Stimulated activated CD4-positive, alpha-beta T cell treated with anti-CD3 and anti-CD28 coated beads, Interleukin-1b, Interleukin-23, amount 100 ng/mL, for 24 hours (primary cell): ENCODE measurements around the gene HNRNPK.

Experiments
- DNase-seq, 4 experiments: peaks; one replicate each; pipeline ENCODE4 v3.0.0-alpha.2; 2020; ENCODE audit warnings: low read depth in 4 of 4, low spot score in 1 of 4

Gene HNRNPK

DNA sequence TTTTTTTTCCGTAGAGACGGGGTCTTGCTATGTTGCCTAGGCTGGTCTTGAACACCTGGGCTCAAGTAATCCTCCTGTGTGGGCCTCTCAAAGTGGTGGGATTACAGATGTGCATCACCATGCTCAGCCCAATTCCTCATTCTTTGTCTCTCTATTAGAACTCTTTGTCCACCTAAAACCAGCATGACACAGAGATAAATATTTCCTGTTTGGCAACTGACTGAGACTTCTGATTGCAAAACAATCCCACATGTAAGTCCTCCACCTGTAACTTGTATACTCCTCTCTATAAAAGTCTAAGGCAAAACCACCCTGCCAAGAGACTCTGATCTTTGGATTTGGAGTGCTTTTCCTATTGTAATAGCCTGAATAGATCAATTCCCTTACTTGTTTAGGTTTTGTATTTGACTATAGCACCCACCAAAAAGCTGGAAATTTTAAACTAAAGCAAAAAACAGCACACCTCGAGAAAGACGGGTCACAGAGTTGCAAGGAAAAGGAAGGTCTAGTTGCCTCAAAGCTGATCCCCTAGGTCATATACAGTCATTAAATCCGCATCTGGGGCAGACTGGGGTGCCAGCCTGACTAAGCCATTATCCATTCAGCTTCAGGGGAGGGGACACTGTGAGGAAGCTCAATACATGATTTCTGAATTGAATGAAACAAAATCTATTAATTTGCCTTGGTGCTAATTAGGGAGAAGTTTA, 45.3 kb downstream of the HNRNPK start:
- no peak for DNase-seq

DNA sequence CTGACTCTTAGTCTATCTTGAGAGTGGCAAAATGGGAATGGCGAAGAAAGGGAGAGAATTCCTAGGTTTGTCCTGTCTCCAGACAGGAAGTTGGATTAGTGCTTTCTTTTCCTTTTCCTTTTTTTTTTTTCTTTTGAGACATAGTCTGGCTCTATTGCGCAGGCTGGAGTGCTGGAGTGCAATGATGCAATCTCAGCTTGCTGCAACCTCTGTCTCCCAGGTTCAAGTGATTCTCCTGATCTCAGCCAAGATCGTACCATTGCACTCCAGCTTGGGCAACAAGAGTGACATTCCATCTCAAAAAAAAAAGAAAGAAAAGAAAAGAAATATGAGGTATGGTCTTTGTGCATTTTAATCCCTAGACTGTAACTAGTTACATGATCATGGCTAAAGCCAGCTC, 46.2 kb downstream of the HNRNPK start:
- DNase-seq, result no peak

- no peak for DNase-seq
Measured at GRCh38 chr9:83932851-83933250, 47.2 kb downstream of the HNRNPK start.

GRCh38 chr9:83932011-83932410, 48.0 kb downstream of the HNRNPK start:
- DNase-seq, result no peak

- DNase-seq, result no peak
Measured at GRCh38 chr9:83930881-83931280, 49.1 kb downstream of the HNRNPK start.

DNA sequence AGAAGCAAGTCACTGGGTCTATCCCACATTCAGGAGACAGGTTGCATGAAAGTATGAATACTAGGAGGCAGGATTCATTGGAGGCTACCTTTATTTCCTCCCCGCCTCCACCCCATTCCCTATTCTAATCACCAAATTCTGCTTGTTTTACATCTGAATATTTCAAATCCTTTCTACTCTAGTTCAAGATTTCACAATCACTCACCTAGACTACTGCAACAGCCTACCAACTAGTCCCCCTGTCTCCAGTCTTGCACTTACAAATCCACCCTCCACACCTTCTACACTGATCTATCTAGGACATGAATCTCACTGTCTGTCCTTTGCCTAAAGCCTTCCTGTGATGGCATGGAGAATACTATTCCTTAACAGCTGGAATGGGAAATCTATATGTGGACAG, 52.4 kb downstream of the HNRNPK start:
- no peak for DNase-seq

DNA sequence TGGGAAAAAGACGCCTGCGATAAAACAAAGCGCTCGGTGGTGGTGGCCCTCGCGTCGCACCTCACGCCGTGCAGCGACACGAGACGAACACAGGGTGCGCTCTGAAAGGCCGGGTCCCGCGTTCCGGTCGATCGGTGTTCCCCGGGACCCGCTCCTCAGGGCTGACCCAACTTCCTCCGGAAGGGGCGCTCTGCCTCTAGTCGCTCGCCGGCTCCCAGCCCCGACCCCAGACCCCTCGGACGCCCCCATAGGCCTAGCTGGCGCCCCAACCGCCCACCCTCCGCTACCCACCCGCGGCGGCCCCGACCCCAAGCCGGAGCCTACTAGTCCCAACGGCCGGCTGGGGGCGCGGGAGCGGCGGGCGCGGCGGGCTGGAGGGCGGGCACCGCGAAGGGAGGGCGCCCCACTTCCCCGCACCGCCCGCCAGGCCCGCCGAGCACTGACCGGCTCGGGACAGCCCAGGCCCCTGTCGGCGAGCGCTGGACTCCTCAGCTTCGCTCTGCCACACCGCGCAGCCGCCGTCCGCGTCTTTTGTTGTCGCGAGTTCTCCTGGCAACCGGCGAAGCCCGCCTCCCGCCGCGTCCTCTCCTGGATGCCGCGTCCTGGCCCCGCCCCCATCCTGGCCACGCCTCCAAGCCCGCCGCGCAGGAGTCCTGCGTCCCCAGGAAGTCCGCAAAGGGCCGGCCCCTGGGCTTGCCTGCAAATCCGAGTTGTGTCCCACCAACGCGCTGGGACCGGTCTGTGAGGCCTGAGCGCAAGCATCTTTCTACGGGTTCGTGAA, 58.9 kb downstream of the HNRNPK start, which contains the start of gene KIF27:
Gene KIF27, minus strand, starts transcription at position 506 of the 781 bp plus-strand sequence. CDS start 5,841 bp downstream, outside the sequence.
- peak; percentile 95 to 98 (median 96) for DNase-seq

DNA sequence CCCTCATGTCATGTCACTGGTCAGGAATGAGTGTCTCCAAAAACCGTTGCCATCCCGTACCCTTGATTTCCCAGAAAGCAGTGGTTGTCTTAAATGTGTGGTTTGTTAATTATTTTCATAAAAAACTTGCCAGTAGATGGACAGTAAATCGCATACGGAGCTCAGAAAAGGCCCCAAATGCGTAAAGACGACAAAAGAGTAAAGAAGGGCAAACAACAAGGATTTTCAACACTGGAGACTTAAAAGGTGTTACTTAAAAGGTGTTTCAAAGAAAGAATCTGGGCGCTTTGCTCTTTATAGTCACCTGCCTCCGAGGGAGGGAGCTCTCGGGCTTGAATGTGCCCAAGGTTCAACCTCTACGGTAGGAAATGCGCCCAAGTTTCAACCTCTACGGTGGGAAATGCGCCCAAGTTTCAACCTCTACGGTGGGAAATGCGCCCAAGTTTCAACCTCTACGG, 59.5 kb downstream of the HNRNPK start:
- DNase-seq, result no peak

GRCh38 chr9:83919111-83919510, 60.9 kb downstream of the HNRNPK start:
- no peak for DNase-seq
